Panc1 (cell line): ENCODE measurements around the gene MAP3K20. TPM values are rescaled to one million over a fixed set of nuclear protein-coding genes. Genes with fewer than 3 reads are reported as not detected.

ENCODE experiments used
- ATAC-seq: fragments of 200-7000 bp; cut with Tn5 transposase; 2 replicates; pipeline ENCODE4 v1.9.1; 2020; ENCODE audit warnings: mild to moderate bottlenecking, moderate library complexity
- BruUV-seq: library from RNA; stranded (reverse); fragments of 400-500 nt; replicated peaks from 2 replicates; lab custom pipeline; 2021; lab: Mats Ljungman, UMichigan
- CTCF ChIA-PET: fragments of 300-600 bp; sonication (Branson Sonifier 250); formaldehyde crosslinking; loops from one replicate; lab custom pipeline; 2022; ENCODE audit warnings: antibody characterized with exemption; lab: Charles Lee
- POLR2A ChIA-PET: fragments of 300-600 bp; sonication (Branson Sonifier 250); formaldehyde crosslinking; loops from one replicate; lab custom pipeline; 2022; ENCODE audit warnings: antibody characterized with exemption; lab: Charles Lee
- DNase-seq: peaks from one replicate; pipeline ENCODE4 v3.0.0-alpha.2; 2010; ENCODE audit warnings: low read depth, low spot score
- H3K27ac ChIP-seq: 2 replicates; pipeline ENCODE4 v1.5.1; 2011; ENCODE audit warnings: mild to moderate bottlenecking, low read length, inconsistent platforms
- H3K27me3 ChIP-seq: fragments of 200-500 bp; sonication (Bioruptor generic); 2 replicates; pipeline ENCODE4 v1.6.0; 2014; ENCODE audit warnings: low read length, inconsistent platforms; ENCODE audit not compliant: control insufficient read depth, insufficient read depth
- H3K36me3 ChIP-seq: fragments of 200-500 bp; sonication (Bioruptor generic); 2 replicates; pipeline ENCODE4 v1.5.1; 2014; ENCODE audit warnings: inconsistent platforms, mild to moderate bottlenecking, low read length, moderate library complexity; ENCODE audit not compliant: control insufficient read depth, insufficient read depth
- H3K4me1 ChIP-seq: 2 replicates; pipeline ENCODE4 v1.5.1; 2011; ENCODE audit warnings: inconsistent platforms, mild to moderate bottlenecking, low read length, moderate library complexity; ENCODE audit not compliant: control insufficient read depth, insufficient read depth
- H3K4me3 ChIP-seq, 2 experiments: 2 replicates each; pipeline ENCODE4 v1.5.1; 2011 to 2012; ENCODE audit warnings: low read depth in 2 of 2, low read length in 2 of 2, mild to moderate bottlenecking in 2 of 2, inconsistent platforms in 1 of 2, moderate library complexity in 1 of 2
- H3K9me3 ChIP-seq: fragments of 200-500 bp; sonication (Bioruptor generic); 2 replicates; pipeline ENCODE4 v1.5.1; 2014; ENCODE audit warnings: low read depth, mild to moderate bottlenecking, inconsistent platforms, low read length, moderate library complexity; ENCODE audit not compliant: control insufficient read depth, insufficient read depth
- POLR2AphosphoS5 ChIP-seq: IDR thresholded peaks from 2 replicates; pipeline ENCODE4 v1.6.1; 2012; ENCODE audit warnings: mild to moderate bottlenecking, low read depth, low read length, moderate library complexity
- SIN3A ChIP-seq: IDR thresholded peaks from 2 replicates; pipeline ENCODE4 v1.6.1; 2012; ENCODE audit warnings: low read depth, mild to moderate bottlenecking, low read length, moderate library complexity, borderline replicate concordance; ENCODE audit not compliant: insufficient read depth
- TCF7L2 ChIP-seq: IDR thresholded peaks from 2 replicates; pipeline ENCODE4 v1.6.1; 2011; ENCODE audit warnings: mild to moderate bottlenecking, low read depth, low read length, inconsistent platforms
- in situ Hi-C: cut with HindIII; loops from 2 replicates; pipeline ENCODE4 v1.10.0; 2016; ENCODE audit warnings: low sequenced_read_pairs, low pct_unique_long_range_greater_than_20kb
- intact Hi-C: fragments of 100-400 bp; cut with micrococcal nuclease; formaldehyde crosslinking; loops from one replicate; pipeline ENCODE4 v1.10.0; 2022; ENCODE audit not compliant: unreplicated experiment
- total RNA-seq: library from RNA; stranded (reverse); gene quantifications from one replicate; pipeline ENCODE4 v1.2.1, GENCODE V29; 2021; ENCODE audit not compliant: unreplicated experiment
- TF ChIP-seq, protein P1 (sequence below), 2 experiments: IDR thresholded peaks; 2 replicates each; pipeline ENCODE4 v1.6.1; 2011 to 2012; ENCODE audit warnings: low read depth in 2 of 2, control low read depth in 1 of 2, low read length in 1 of 2, mild to moderate bottlenecking in 1 of 2, moderate library complexity in 1 of 2; ENCODE audit not compliant: insufficient read depth in 1 of 2
- TF ChIP-seq, protein P2 (sequence below): fragments of 450-650 bp; IDR thresholded peaks from 2 replicates; pipeline ENCODE4 v1.5.1; 2017; ENCODE audit warnings: mild to moderate bottlenecking

Gene MAP3K20
- total RNA-seq, 1 experiment from 2014 or later, result 121 TPM

DNA sequence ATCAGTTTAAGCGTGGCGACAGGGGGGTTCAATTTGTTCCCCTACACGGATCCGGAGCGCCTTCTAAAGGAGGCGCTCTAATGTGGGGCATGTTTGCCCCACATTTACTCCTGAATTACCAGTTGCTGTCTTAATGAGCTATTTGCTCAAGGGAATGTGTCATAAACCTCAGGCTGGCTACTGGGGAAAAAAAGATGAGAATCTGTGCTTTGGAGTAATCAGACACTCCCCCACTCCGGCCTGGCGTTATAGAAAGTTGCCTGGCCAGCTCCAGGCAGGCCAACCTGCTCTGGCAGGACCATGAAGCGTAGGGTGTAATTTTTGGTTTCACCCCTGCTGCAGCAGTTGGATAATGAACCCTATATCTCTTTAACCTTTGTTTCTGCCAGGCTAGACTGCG, 31.0 kb upstream of the MAP3K20 start:
- Histone ChIP-seq H3K27ac (peak overlapping the region; percentile 99), H3K27me3 (no peaks in the 10 kb centered on the region), H3K4me1 (peaks cover 49% of the 10 kb centered on the region), H3K9me3 (no peaks in the 10 kb centered on the region), H3K4me3 (no peak overlapping the region), H3K36me3 (no peaks in the 10 kb centered on the region)
- ATAC-seq (no peak), DNase-seq (no peak)
- in situ Hi-C loops, result no loop called here
- intact Hi-C loops, result no loop called here
- TF ChIP-seq, protein P1, sequence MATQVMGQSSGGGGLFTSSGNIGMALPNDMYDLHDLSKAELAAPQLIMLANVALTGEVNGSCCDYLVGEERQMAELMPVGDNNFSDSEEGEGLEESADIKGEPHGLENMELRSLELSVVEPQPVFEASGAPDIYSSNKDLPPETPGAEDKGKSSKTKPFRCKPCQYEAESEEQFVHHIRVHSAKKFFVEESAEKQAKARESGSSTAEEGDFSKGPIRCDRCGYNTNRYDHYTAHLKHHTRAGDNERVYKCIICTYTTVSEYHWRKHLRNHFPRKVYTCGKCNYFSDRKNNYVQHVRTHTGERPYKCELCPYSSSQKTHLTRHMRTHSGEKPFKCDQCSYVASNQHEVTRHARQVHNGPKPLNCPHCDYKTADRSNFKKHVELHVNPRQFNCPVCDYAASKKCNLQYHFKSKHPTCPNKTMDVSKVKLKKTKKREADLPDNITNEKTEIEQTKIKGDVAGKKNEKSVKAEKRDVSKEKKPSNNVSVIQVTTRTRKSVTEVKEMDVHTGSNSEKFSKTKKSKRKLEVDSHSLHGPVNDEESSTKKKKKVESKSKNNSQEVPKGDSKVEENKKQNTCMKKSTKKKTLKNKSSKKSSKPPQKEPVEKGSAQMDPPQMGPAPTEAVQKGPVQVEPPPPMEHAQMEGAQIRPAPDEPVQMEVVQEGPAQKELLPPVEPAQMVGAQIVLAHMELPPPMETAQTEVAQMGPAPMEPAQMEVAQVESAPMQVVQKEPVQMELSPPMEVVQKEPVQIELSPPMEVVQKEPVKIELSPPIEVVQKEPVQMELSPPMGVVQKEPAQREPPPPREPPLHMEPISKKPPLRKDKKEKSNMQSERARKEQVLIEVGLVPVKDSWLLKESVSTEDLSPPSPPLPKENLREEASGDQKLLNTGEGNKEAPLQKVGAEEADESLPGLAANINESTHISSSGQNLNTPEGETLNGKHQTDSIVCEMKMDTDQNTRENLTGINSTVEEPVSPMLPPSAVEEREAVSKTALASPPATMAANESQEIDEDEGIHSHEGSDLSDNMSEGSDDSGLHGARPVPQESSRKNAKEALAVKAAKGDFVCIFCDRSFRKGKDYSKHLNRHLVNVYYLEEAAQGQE (IDR thresholded peaks at IDR 0.05; ENCODE audit: insufficient read depth in 1 of 2, low read depth in 2 of 2, low read length in 1 of 2), result no peak
- TF ChIP-seq POLR2AphosphoS5 (no peak), SIN3A (no peak), TCF7L2 (no peak)
- TF ChIP-seq, protein P2, sequence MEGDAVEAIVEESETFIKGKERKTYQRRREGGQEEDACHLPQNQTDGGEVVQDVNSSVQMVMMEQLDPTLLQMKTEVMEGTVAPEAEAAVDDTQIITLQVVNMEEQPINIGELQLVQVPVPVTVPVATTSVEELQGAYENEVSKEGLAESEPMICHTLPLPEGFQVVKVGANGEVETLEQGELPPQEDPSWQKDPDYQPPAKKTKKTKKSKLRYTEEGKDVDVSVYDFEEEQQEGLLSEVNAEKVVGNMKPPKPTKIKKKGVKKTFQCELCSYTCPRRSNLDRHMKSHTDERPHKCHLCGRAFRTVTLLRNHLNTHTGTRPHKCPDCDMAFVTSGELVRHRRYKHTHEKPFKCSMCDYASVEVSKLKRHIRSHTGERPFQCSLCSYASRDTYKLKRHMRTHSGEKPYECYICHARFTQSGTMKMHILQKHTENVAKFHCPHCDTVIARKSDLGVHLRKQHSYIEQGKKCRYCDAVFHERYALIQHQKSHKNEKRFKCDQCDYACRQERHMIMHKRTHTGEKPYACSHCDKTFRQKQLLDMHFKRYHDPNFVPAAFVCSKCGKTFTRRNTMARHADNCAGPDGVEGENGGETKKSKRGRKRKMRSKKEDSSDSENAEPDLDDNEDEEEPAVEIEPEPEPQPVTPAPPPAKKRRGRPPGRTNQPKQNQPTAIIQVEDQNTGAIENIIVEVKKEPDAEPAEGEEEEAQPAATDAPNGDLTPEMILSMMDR, result no peak
- POLR2A ChIA-PET, result interaction anchor here (0.6 kb wide), 1 partner anchor 37 kb away, joined by 3 read pairs; no protein-coding TSS in a partner anchor
- no TSS peak for BruUV-seq
- CTCF ChIA-PET, result no interaction called here

DNA sequence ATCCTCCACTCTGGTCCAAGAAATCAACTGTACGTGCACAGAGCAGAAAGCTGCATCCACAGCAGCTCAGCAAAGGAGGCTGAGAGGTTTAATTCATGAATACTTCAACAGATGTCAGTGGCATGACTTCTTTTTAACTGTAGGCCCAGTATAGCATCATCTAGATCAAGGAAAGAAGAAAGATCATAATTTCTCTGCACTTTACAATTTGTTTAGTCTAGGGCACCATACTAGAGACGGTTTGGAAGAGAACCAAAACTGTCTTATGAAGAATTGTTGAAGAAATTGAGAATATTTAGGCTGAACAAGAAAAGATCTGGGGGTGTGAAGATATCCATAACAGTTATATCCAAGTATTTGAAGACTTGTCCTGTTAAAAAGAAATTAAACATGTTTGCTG, 30.5 kb upstream of the MAP3K20 start:
- CTCF ChIA-PET, result no interaction called here
- in situ Hi-C loops (no loop called here), intact Hi-C loops (no loop called here)
- no peak for ATAC-seq
- POLR2A ChIA-PET, result no interaction called here
- no peaks in the 10 kb centered on the region for H3K9me3 ChIP-seq
- H3K27ac ChIP-seq, result peak overlapping the region; percentile 99
- H3K4me1 ChIP-seq, result peaks cover 54% of the 10 kb centered on the region
- TF ChIP-seq SIN3A, result no peak
- TF ChIP-seq TCF7L2, result no peak
- TF ChIP-seq, protein P2, result no peak
- no peak for TF ChIP-seq POLR2AphosphoS5
- TF ChIP-seq, protein P1 (IDR thresholded peaks at IDR 0.05; ENCODE audit: insufficient read depth in 1 of 2, low read depth in 2 of 2, low read length in 1 of 2), result no peak
- BruUV-seq, result no TSS peak
- no peaks in the 10 kb centered on the region for H3K36me3 ChIP-seq
- no peaks in the 10 kb centered on the region for H3K27me3 ChIP-seq
- no peak for DNase-seq
- H3K4me3 ChIP-seq, result no peak overlapping the region
